ENCODE measurements around the gene MSRB1.
"Not testable (repeated sequence)": the region's sequence is repeated elsewhere in the genome, so short reads cannot be mapped to it uniquely, and the experiment has no call there.

MSRB1 gene

DNA sequence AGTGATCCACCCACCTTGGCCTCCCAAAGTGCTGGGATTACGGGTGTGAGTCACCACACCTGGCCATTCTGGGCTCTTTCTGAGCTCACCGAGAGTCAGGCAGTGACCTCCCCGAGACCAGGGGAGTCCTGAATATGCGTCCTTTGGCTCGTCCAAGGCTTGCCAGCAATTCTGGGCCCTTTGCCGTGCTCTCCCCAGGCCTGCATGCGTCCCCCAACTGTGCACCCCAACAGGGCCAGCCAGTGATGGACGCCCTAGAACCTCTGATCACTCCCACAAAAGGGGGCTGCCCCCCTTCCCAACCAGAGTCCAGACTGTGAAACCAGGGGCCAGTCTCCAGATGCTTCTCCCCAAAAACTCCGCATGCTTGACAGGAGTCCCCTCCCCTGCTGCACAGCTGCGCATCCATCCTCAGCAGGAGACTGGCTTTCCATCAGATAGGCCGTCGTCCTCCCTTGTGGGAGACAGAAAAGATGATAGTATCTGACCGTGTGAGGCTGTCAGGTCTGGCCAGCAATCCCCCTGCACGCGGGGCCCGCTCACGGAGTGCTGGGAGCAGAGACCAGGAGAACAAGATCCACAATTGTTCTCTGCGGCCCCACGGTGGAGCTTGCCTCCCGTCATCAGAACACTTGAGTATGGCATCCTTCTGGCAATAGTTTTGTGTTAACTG is 40.3 kb downstream of the MSRB1 start:
- Histone ChIP-seq H3K4me1 (ENCODE audit: insufficient read depth, low read length, poor library complexity, severe bottlenecking) (no peaks in the 10 kb centered on the region), H4K20me1 (ENCODE audit: insufficient read depth, low read length, poor library complexity, severe bottlenecking) (no peaks in the 10 kb centered on the region), H3K27me3 (ENCODE audit: insufficient read depth, low read length, poor library complexity, severe bottlenecking) (no peaks in the 10 kb centered on the region), H2AFZ (ENCODE audit: low read length) (no peak overlapping the region), H3K79me2 (ENCODE audit: insufficient read depth, low read length) (no peaks in the 10 kb centered on the region), H3K9ac (ENCODE audit: low read depth, low read length, poor library complexity, severe bottlenecking) (no peak overlapping the region), H3K4me3 (ENCODE audit: low read length, poor library complexity, severe bottlenecking) (no peak overlapping the region), H3K4me2 (ENCODE audit: low read depth, low read length, poor library complexity, severe bottlenecking) (no peak overlapping the region), H3F3A (ENCODE audit: low read depth) (no peaks in the 10 kb centered on the region), H3K9me2 (replicated peaks; ENCODE audit: low read depth, low read length) (no peaks in the 10 kb centered on the region), H3K36me3 (ENCODE audit: insufficient read depth, low read length) (no peaks in the 10 kb centered on the region), H3K9me3 (ENCODE audit: insufficient read depth, low read depth, low read length) (no peaks in the 10 kb centered on the region)
- TF ChIP-seq, protein P1, sequence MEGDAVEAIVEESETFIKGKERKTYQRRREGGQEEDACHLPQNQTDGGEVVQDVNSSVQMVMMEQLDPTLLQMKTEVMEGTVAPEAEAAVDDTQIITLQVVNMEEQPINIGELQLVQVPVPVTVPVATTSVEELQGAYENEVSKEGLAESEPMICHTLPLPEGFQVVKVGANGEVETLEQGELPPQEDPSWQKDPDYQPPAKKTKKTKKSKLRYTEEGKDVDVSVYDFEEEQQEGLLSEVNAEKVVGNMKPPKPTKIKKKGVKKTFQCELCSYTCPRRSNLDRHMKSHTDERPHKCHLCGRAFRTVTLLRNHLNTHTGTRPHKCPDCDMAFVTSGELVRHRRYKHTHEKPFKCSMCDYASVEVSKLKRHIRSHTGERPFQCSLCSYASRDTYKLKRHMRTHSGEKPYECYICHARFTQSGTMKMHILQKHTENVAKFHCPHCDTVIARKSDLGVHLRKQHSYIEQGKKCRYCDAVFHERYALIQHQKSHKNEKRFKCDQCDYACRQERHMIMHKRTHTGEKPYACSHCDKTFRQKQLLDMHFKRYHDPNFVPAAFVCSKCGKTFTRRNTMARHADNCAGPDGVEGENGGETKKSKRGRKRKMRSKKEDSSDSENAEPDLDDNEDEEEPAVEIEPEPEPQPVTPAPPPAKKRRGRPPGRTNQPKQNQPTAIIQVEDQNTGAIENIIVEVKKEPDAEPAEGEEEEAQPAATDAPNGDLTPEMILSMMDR (conservative IDR thresholded peaks at IDR 0.05; ENCODE audit: low read length): no peak
- TF ChIP-seq EZH2phosphoT487 (IDR thresholded peaks at IDR 0.05; ENCODE audit: borderline replicate concordance): no peak

DNA sequence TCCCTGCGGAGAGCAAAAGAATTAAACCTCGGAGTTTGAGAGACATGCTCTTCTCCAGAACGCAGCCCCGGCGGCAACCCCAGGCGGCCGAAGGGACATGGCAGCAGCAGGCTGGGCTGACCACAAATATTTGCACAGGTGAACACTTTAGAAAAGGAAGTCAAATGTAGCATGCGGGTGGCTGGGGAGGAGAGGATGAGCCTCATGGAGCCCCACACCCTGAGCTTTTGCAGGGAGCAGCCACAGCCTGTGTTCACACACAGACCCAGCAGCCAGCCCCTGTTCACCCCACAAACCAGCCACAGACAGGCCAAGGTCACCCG is 42.6 kb downstream of the MSRB1 start:
- Histone ChIP-seq H3K79me2 (ENCODE audit: insufficient read depth, low read length) (no peaks in the 10 kb centered on the region), H3K9me3 (ENCODE audit: insufficient read depth, low read depth, low read length) (no peaks in the 10 kb centered on the region), H3F3A (ENCODE audit: low read depth) (no peaks in the 10 kb centered on the region), H3K27me3 (ENCODE audit: insufficient read depth, low read length, poor library complexity, severe bottlenecking) (no peaks in the 10 kb centered on the region), H3K36me3 (ENCODE audit: insufficient read depth, low read length) (no peaks in the 10 kb centered on the region), H3K4me1 (ENCODE audit: insufficient read depth, low read length, poor library complexity, severe bottlenecking) (no peaks in the 10 kb centered on the region), H3K9ac (ENCODE audit: low read depth, low read length, poor library complexity, severe bottlenecking) (no peak overlapping the region), H2AFZ (ENCODE audit: low read length) (no peak overlapping the region), H3K9me2 (replicated peaks; ENCODE audit: low read depth, low read length) (no peaks in the 10 kb centered on the region), H3K4me3 (ENCODE audit: low read length, poor library complexity, severe bottlenecking) (no peak overlapping the region), H3K4me2 (ENCODE audit: low read depth, low read length, poor library complexity, severe bottlenecking) (no peak overlapping the region), H4K20me1 (ENCODE audit: insufficient read depth, low read length, poor library complexity, severe bottlenecking) (no peaks in the 10 kb centered on the region)
- TF ChIP-seq EZH2phosphoT487 (IDR thresholded peaks at IDR 0.05; ENCODE audit: borderline replicate concordance): no peak
- TF ChIP-seq, protein P1 (conservative IDR thresholded peaks at IDR 0.05; ENCODE audit: low read length): no peak

DNA sequence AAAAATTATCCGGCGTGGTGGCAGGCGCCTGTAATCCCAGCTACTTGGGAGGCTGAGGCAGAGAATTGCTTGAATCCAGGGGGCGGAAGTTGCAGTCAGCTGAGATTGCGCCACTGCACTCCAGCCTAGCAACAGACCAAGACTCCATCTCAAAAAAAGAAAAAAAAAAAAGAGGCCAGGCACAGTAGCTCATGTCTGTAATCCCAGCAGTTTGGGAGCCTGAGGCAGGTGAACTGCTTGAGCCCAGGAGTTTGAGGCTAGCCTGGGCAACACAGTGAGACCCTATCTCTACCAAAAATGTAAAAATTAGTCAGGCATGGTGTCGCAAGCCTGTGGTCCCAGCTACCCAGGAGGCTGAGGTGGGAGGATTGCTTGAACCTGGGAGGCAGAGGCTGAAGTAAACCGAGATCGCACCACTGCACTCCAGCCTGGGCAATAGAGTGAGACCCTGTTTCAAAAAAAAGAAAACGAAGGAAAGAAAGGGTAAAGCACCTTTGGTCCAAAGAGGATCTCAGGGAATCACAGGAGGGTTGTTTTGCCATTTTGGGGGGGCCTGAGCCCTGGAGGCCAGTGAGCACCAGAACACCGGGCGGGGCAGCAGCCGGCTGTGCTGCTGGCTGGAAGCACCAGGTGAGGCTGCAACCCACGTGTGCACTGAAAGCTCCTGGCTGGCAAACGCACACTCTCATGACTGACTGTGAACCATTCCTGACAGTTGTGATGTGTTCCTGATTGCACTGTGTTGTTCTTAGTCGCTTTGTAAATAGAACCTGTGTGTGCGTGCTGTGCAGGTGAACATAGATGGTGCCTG is 43.2 kb downstream of the MSRB1 start:
- no peak overlapping the region for H3K9ac ChIP-seq (ENCODE audit: low read depth, low read length, poor library complexity, severe bottlenecking)
- H2AFZ ChIP-seq (ENCODE audit: low read length): no peak overlapping the region
- no peak overlapping the region for H3K4me3 ChIP-seq (ENCODE audit: low read length, poor library complexity, severe bottlenecking)
- H3K4me1 ChIP-seq (ENCODE audit: insufficient read depth, low read length, poor library complexity, severe bottlenecking): no peaks in the 10 kb centered on the region
- no peaks in the 10 kb centered on the region for H3K27me3 ChIP-seq (ENCODE audit: insufficient read depth, low read length, poor library complexity, severe bottlenecking)
- no peaks in the 10 kb centered on the region for H3K9me2 ChIP-seq (replicated peaks; ENCODE audit: low read depth, low read length)
- no peak for TF ChIP-seq EZH2phosphoT487 (IDR thresholded peaks at IDR 0.05; ENCODE audit: borderline replicate concordance)
- TF ChIP-seq, protein P1 (conservative IDR thresholded peaks at IDR 0.05; ENCODE audit: low read length): no peak
- no peak overlapping the region for H3K4me2 ChIP-seq (ENCODE audit: low read depth, low read length, poor library complexity, severe bottlenecking)
- no peaks in the 10 kb centered on the region for H3K79me2 ChIP-seq (ENCODE audit: insufficient read depth, low read length)
- no peaks in the 10 kb centered on the region for H3K9me3 ChIP-seq (ENCODE audit: insufficient read depth, low read depth, low read length)
- H4K20me1 ChIP-seq (ENCODE audit: insufficient read depth, low read length, poor library complexity, severe bottlenecking): no peaks in the 10 kb centered on the region
- H3K36me3 ChIP-seq (ENCODE audit: insufficient read depth, low read length): no peaks in the 10 kb centered on the region
- no peaks in the 10 kb centered on the region for H3F3A ChIP-seq (ENCODE audit: low read depth)

DNA sequence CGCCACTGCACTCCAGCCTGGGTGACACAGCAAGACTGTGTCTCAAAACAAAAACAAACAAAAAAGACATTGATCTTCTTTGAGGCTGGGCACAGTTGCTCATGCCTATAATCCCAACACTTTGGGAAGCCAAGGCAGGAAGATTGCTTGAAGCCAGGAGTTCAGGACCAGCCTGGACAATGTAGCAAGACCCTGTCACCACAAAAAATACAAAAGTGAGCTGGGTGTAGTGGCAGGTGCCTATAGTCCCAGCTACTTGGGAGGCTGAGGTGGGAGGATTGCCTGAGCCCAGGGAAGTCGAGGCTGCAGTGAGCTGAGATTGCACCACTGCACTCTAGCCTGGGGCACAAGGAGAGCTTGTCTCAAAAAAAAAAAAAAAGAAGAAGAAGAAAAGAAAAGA is 45.3 kb downstream of the MSRB1 start:
- H3K9ac ChIP-seq (ENCODE audit: low read depth, low read length, poor library complexity, severe bottlenecking); H3F3A ChIP-seq (ENCODE audit: low read depth); H3K79me2 ChIP-seq (ENCODE audit: insufficient read depth, low read length); H3K4me3 ChIP-seq (ENCODE audit: low read length, poor library complexity, severe bottlenecking); H2AFZ ChIP-seq (ENCODE audit: low read length); H3K9me2 ChIP-seq (replicated peaks; ENCODE audit: low read depth, low read length); H3K4me1 ChIP-seq (ENCODE audit: insufficient read depth, low read length, poor library complexity, severe bottlenecking); H3K27me3 ChIP-seq (ENCODE audit: insufficient read depth, low read length, poor library complexity, severe bottlenecking); H3K4me2 ChIP-seq (ENCODE audit: low read depth, low read length, poor library complexity, severe bottlenecking); H4K20me1 ChIP-seq (ENCODE audit: insufficient read depth, low read length, poor library complexity, severe bottlenecking); H3K36me3 ChIP-seq (ENCODE audit: insufficient read depth, low read length); H3K9me3 ChIP-seq (ENCODE audit: insufficient read depth, low read depth, low read length): not testable (repeated sequence)
